Activated T-helper 17 cell treated with anti-CD3 and anti-CD28 coated beads, Interleukin-2, amount 50 U/mL, for 72 hours (primary cell): ENCODE results near the gene ERC1. TPM values are rescaled to one million over a fixed set of nuclear protein-coding genes. Genes with fewer than 3 reads are reported as not detected.
A peak's percentile ranks its signal among the peaks of the same experiment; 100 is the strongest.
"Not testable (repeated sequence)": the region's sequence is repeated elsewhere in the genome, so short reads cannot be mapped to it uniquely, and the experiment has no call there.

Source experiments
- ATAC-seq: fragments of 150-1000 bp; cut with Tn5 transposase; replicated peaks from 2 replicates; pipeline ENCODE4 v1.10.0; 2021; ENCODE audit warnings: mild to moderate bottlenecking, moderate library complexity
- H3K27ac Mint-ChIP-seq: one replicate; pipeline ENCODE4 v1.8.0; 2022; ENCODE audit warnings: mixed read lengths
- H3K27me3 Mint-ChIP-seq: one replicate; pipeline ENCODE4 v1.8.0; 2022; ENCODE audit warnings: mixed read lengths
- H3K36me3 Mint-ChIP-seq: one replicate; pipeline ENCODE4 v1.8.0; 2022; ENCODE audit warnings: low read depth, mild to moderate bottlenecking, mixed read lengths
- H3K4me1 Mint-ChIP-seq: one replicate; pipeline ENCODE4 v1.8.0; 2022; ENCODE audit warnings: mixed read lengths
- H3K4me3 Mint-ChIP-seq: one replicate; pipeline ENCODE4 v1.8.0; 2022; ENCODE audit warnings: mild to moderate bottlenecking, mixed read lengths
- H3K9me3 Mint-ChIP-seq: one replicate; pipeline ENCODE4 v1.8.0; 2022; ENCODE audit warnings: mixed read lengths
- total RNA-seq, 2 donors: library from RNA; stranded (reverse); gene quantifications; one replicate each; pipeline ENCODE4 v1.2.3, GENCODE V29; 2022

The ERC1 gene
- total RNA-seq, 2 donors from 2014 or later: 25.8 to 31.9 TPM

DNA sequence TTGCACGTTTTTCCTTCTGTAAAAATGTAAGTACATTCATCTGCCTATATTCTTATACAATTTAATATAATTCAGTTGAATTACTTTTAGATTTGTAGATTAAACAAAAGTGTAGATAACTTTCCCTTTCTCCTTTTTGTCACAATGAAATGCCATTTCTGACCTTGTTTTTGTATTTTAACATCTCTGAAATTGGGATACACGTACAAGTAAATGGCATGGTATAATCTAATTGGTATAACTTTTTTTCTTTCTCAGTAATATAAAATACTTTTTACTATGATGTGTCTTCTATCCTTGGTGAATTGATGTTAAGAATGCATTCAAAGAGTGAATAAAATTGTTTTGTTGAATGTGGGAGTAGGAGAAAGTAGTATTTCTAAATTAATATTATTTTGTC lies 210.0 kb downstream of the ERC1 start:
- H3K27ac Mint-ChIP-seq: no peak overlapping the region
- H3K4me3 Mint-ChIP-seq: no peak overlapping the region
- peaks cover 25% of the 10 kb centered on the region for H3K36me3 Mint-ChIP-seq
- H3K27me3 Mint-ChIP-seq: no peaks in the 10 kb centered on the region
- H3K4me1 Mint-ChIP-seq: peaks cover 5% of the 10 kb centered on the region
- ATAC-seq: no peak
- H3K9me3 Mint-ChIP-seq: peaks cover 3% of the 10 kb centered on the region

DNA sequence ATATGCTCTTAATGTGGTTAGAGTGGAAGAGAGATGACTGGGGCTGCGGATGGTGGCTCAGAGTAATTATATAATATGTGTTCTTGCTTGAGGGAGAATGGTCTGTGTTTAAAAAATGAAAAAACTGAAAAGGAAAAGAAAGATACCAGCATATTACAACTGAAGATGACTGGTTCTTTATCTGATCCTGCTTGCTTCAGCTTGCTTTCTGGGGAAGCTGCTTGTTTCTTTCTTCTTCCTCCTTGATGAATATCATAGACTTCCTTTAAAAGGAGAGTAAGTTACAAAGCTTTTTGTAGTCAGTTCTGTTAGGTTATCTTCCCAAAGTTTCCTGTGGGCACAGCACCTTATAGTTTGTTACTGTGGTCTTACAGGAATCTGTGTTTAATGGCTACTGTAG lies 210.9 kb downstream of the ERC1 start:
- peaks cover 18% of the 10 kb centered on the region for H3K36me3 Mint-ChIP-seq
- H3K27me3 Mint-ChIP-seq: no peaks in the 10 kb centered on the region
- no peak overlapping the region for H3K4me3 Mint-ChIP-seq
- H3K4me1 Mint-ChIP-seq: peaks cover 5% of the 10 kb centered on the region
- peaks cover 3% of the 10 kb centered on the region for H3K9me3 Mint-ChIP-seq
- no peak for ATAC-seq
- H3K27ac Mint-ChIP-seq: no peak overlapping the region

DNA sequence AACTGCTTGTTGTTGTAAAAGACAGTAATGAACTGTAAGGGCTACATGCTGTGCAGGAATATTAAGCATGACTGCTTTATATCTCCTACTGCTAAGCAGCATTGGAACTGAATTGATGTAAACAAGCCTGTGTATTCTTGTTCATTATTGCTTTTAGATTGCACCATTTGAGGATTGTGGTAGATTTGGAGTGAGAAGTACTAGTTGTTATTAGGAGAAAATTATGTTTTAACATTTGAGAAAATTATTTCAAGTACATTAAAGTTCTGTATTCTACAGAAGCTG lies 212.7 kb downstream of the ERC1 start:
- ATAC-seq: no peak

DNA sequence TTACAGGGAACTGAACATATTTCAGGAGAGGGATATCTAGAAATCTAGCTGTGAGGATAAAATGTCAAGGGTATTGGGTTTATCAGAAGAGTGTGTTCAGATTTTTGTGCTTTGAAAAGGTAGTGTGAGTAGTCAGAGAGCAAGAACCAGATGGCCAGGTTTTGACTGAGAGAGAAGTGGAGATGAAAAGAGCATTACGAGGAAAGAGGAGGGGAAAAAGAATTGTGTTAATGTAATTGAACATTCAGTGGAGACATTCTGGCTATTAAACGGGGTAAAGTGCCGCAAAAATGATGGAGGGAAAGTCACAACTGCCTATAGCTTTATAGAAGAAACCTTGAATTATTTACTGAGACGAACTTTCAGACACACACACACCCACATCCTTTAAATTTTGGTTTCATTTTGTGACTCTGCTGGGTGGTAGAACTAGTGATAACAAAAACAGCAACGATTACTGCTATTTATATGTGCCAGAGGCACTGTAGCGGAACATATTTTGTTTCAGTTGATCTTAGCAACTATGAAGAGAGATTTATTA lies 213.6 kb downstream of the ERC1 start:
- no peaks in the 10 kb centered on the region for H3K27me3 Mint-ChIP-seq
- ATAC-seq: peak; percentile 86
- no peak overlapping the region for H3K27ac Mint-ChIP-seq
- peaks cover 5% of the 10 kb centered on the region for H3K4me1 Mint-ChIP-seq
- no peaks in the 10 kb centered on the region for H3K9me3 Mint-ChIP-seq
- no peak overlapping the region for H3K4me3 Mint-ChIP-seq
- H3K36me3 Mint-ChIP-seq: peaks cover 5% of the 10 kb centered on the region

More for the DNA sequence above, 212.7 kb downstream of the ERC1 start:
- H3K27ac Mint-ChIP-seq: no peak overlapping the region
- H3K4me3 Mint-ChIP-seq: no peak overlapping the region
- H3K4me1 Mint-ChIP-seq: peaks cover 5% of the 10 kb centered on the region
- H3K9me3 Mint-ChIP-seq: no peaks in the 10 kb centered on the region
- H3K36me3 Mint-ChIP-seq: peaks cover under 1% of the 10 kb centered on the region
- H3K27me3 Mint-ChIP-seq: no peaks in the 10 kb centered on the region

DNA sequence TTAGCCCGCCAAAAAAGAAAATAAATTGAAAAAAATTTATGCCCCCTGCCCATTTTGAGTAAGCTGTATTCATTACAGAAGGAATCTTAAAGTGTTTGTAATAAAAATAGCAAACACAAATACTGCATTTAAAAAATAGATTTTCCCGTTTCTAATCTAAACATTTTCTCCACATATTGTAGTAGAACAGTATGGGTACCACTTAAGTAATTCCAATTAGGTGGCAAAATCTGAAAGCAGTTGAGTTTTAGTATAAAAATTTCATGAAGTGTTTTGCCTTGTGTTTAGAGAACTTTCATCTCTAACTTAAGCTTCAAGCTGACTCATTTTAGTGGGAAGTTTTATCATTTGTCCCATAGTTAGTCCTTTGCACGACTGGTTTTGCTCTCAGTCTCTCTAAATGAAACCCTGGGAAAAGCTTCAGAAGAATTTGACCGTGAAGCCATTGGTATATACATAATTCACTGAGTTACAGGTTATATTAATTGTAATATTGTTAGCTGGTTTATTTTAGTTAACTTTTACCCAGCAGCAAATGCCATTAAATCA lies 214.6 kb downstream of the ERC1 start:
- no peak overlapping the region for H3K4me3 Mint-ChIP-seq
- no peaks in the 10 kb centered on the region for H3K9me3 Mint-ChIP-seq
- peaks cover 9% of the 10 kb centered on the region for H3K36me3 Mint-ChIP-seq
- H3K27me3 Mint-ChIP-seq: no peaks in the 10 kb centered on the region
- no peak for ATAC-seq
- peaks cover 10% of the 10 kb centered on the region for H3K4me1 Mint-ChIP-seq
- no peak overlapping the region for H3K27ac Mint-ChIP-seq

DNA sequence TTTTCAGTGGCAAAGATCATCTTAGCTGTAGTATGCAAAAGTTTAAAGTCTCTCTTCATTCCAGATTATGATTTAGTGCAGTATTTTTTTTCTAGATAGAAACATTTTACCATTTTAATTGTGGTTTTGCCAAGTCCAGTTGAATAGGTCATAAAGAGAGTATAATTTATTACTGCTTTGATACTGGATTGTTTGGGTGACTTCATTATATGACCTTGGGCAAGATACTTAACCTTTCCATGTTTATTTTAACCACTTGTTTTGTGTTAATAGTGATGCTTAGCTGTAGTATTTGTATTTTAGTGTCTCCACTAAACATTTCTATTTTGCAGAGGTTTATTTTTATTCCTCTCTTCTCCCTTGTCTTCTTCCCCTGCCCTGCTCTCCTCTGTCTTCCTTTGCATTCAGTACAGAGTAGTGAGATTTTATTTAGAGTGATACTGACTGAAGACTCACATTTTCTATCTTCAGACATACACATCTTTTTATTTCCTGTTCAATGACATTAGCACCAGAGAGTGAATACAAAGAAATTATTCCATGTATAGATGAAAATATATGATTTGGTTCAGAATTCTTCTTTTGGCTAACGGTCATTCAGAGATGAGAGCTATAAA lies 215.2 kb downstream of the ERC1 start:
- Mint-ChIP-seq H3K4me3 (no peak overlapping the region), H3K9me3 (no peaks in the 10 kb centered on the region), H3K27me3 (no peaks in the 10 kb centered on the region), H3K27ac (no peak overlapping the region), H3K36me3 (peaks cover 9% of the 10 kb centered on the region), H3K4me1 (peaks cover 10% of the 10 kb centered on the region)
- no peak for ATAC-seq

DNA sequence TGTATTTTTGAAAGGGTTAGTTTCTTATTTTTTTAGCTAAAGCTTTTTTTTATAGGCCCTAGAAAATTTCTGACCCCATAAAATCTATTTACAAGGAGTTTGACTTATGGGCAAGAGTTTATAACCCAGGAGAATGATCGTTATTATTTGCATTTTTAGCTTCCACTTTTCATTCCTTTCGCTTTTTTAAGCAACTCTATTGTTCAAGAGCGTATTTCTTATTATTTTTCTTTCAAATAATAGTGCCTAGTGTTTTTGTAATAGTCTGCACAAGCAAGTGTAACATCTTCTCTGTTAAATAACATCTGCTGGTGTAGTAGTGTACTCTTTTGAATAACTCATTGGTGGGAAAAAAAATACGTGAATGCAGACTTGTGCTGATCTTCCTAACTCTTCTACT lies 216.3 kb downstream of the ERC1 start:
- Mint-ChIP-seq H3K9me3 (no peaks in the 10 kb centered on the region), H3K36me3 (peaks cover 9% of the 10 kb centered on the region), H3K4me3 (no peak overlapping the region), H3K27ac (no peak overlapping the region), H3K27me3 (no peaks in the 10 kb centered on the region), H3K4me1 (peaks cover 8% of the 10 kb centered on the region)
- no peak for ATAC-seq

DNA sequence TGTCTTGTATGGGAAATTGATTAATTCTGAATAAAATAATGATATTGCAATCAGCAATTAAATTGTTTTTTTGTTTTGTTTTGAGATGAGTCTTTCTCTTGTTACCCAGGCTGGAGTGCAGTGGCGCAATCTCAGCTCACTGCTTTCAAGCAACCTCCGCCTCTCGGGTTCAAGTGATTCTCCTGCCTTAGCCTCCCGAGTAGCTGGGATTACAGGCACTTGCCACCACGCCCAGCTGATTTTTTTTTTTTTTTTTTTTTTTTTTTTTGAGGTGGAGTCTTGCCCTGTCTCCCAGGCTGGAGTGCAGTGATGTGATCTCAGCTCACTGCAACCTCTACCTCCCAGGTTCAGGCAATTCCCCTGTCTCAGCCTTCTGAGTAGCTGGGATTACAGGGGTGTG lies 217.7 kb downstream of the ERC1 start:
- peaks cover 16% of the 10 kb centered on the region for H3K4me1 Mint-ChIP-seq
- not testable (repeated sequence) for H3K9me3 Mint-ChIP-seq, ATAC-seq, H3K4me3 Mint-ChIP-seq, H3K27ac Mint-ChIP-seq, H3K36me3 Mint-ChIP-seq, H3K27me3 Mint-ChIP-seq

DNA sequence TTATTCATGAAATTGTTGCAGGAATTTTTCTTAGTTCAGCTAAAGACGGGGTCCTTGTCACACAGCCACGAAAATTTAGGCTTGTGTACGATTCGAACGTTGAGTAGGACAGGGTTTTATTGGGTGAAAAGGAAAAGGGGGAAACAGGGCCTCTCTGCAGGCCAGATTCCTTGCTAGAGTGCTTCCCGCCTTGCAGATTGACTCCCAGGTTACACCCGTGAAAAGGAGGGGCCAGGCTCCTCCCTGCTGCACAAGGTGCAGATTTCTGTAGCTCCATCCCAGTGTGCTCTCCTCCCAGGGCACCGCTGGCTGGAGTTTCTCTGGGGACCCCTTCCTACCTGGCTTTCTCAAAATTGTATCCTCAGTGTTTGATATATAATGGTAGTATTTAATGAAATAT lies 221.5 kb downstream of the ERC1 start:
- Mint-ChIP-seq H3K9me3 (no peaks in the 10 kb centered on the region), H3K27me3 (no peaks in the 10 kb centered on the region), H3K27ac (peak overlapping the region; percentile 50), H3K4me3 (peak overlapping the region; percentile 17), H3K36me3 (peaks cover 9% of the 10 kb centered on the region), H3K4me1 (peaks cover 16% of the 10 kb centered on the region)
- ATAC-seq: no peak

DNA sequence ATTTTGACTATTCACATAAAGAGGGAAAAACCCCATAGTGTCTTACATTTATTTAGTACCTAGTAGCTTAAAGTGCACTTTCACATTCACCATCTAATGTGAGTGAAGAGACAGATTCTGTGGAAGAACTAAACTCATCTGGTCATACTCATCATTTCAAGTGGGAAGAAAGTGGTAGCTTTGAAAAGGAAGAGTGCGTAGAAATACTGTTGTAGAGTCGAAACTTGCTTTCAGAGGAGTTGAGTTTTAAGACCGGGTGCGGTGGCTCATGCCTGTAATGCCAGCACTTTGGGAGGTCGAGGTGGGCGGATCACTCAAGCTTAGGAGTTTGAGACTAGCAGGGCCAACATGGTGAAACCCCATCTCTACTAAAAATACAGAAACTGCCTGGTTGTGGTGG lies 222.2 kb downstream of the ERC1 start:
- H3K9me3 Mint-ChIP-seq: no peaks in the 10 kb centered on the region
- ATAC-seq: peak; percentile 94
- H3K27me3 Mint-ChIP-seq: no peaks in the 10 kb centered on the region
- H3K36me3 Mint-ChIP-seq: peaks cover 9% of the 10 kb centered on the region
- H3K4me3 Mint-ChIP-seq: peak overlapping the region; percentile 17
- H3K4me1 Mint-ChIP-seq: peaks cover 16% of the 10 kb centered on the region
- peak overlapping the region; percentile 50 for H3K27ac Mint-ChIP-seq

DNA sequence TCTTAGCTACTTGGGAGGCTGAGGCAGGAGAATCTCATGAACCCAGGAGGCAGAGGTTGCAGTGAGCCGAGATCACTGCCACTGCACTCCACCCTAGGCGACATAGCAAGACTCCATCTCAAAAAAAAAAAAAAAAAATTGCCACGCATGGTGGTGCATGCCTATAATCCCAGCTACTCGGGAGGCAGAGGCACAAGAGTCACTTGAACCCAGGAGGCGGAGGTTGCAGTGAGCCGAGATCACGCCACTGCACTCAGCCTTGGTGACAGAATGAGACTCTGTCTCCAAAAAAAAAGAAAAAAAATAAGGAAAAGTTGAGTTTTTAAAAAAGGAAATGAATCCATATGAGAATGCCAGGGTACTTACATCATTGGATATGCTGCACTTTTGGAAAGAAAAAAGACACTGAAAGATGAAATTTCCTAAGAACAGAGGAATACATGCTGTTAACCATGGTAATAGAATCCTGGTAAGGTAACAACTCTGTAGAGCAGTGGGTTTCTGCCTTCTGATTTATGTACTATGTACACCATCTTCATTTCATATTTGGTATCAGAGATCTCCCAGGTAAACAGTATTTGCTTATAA lies 222.7 kb downstream of the ERC1 start:
- peaks cover 9% of the 10 kb centered on the region for H3K36me3 Mint-ChIP-seq
- H3K27ac Mint-ChIP-seq: peak overlapping the region; percentile 50

DNA sequence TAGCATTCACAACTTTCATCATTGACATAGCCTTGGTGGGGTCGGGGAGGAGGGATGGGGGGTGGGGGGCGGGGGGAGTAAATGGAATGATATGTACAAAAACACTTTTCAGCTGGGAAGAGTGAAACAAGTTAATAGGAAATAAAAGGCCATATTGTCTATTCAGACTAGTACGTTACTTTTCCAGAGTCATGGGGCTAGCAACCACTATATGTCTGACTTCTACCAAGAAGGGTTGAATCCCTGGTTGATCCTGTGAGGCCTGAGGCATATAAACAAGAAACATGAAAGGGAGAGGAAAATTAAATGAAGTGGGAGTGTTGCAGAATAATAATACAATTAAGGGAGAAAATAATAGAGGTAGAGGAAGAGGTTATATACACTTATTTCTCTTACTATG lies 225.5 kb downstream of the ERC1 start:
- Mint-ChIP-seq H3K36me3 (no peaks in the 10 kb centered on the region), H3K4me3 (no peak overlapping the region), H3K4me1 (peaks cover 11% of the 10 kb centered on the region), H3K27me3 (no peaks in the 10 kb centered on the region), H3K27ac (no peak overlapping the region), H3K9me3 (no peaks in the 10 kb centered on the region)
- ATAC-seq: no peak

More for the DNA sequence above, 222.7 kb downstream of the ERC1 start:
- Mint-ChIP-seq H3K4me3 (no peak overlapping the region), H3K27me3 (no peaks in the 10 kb centered on the region), H3K4me1 (peaks cover 16% of the 10 kb centered on the region), H3K9me3 (no peaks in the 10 kb centered on the region)
- ATAC-seq: no peak

DNA sequence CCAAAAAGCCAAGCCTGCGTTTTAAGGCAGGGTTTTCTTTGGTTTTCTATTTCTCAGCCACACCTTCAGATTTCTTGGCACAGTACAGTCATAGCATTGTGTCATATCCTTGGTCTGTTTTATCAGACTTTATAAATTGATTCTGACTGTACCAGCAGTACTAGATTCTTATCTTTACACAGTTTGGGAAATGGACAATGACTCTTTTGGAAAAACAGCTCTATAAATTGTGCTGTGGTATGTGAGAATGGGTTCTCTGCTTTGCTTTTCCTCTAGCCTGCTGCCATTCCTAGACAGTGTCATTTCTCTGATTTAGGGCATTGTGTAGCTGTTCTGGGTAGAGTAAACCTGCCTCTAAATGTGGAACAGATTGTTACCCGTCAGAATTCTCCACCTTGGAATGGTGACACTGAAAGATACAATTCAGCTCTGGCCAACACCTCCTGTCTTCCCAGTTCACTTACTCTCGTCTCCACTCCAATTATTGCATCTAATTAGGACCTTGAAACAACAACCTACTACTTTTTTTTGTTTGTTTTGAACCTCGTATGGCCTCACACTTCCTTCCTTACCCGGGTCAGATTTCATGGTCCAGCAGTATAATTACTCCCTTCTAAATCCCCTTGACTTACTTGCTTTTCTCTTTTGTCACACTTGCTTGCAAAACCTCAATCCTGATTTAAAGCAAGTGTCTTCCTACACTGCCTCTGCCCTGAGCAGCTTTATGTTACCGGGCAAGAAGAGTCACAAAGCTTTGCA lies 226.3 kb downstream of the ERC1 start:
- H3K4me1 Mint-ChIP-seq: peaks cover 6% of the 10 kb centered on the region
- no peaks in the 10 kb centered on the region for H3K27me3 Mint-ChIP-seq
- no peaks in the 10 kb centered on the region for H3K36me3 Mint-ChIP-seq
- H3K4me3 Mint-ChIP-seq: no peak overlapping the region
- H3K9me3 Mint-ChIP-seq: no peaks in the 10 kb centered on the region
- ATAC-seq: peak; percentile 20
- H3K27ac Mint-ChIP-seq: no peak overlapping the region

DNA sequence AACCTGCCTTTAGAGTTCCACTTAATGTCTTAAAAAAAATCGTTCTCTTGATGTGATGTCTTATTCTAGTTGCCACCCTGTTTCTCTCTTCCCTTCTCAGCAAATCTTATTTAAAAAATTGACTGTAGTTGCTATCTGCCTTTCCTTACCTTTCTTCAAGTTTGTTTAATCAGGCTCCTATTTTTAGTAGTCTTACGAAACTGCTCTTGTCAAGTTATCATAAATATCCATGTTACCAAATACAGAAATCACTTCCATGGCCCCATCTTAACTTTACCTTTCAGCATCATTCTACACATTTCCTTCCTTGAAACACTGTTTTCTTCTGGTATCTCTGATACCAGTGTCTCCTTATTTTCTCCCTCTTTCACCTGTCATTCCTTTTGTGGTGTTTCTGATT lies 227.3 kb downstream of the ERC1 start:
- no peaks in the 10 kb centered on the region for H3K4me1 Mint-ChIP-seq
- no peaks in the 10 kb centered on the region for H3K9me3 Mint-ChIP-seq
- ATAC-seq: no peak
- H3K27me3 Mint-ChIP-seq: no peaks in the 10 kb centered on the region
- H3K36me3 Mint-ChIP-seq: no peaks in the 10 kb centered on the region
- no peak overlapping the region for H3K27ac Mint-ChIP-seq
- H3K4me3 Mint-ChIP-seq: no peak overlapping the region
